Cardiac muscle cell (in vitro differentiated cells and primary cell): Measurements from ENCODE around the gene TSTD1. TPM values are rescaled to one million over a fixed set of nuclear protein-coding genes. Genes with fewer than 3 reads are reported as not detected.
"Not testable (repeated sequence)": the region's sequence is repeated elsewhere in the genome, so short reads cannot be mapped to it uniquely, and the experiment has no call there.

Experiments used
- DNase-seq, 2 donors: peaks; one replicate each; pipeline versions ENCODE4 v3.0.0 to v3.0.0-alpha.2; 2010 to 2017; ENCODE audit warnings: low read depth in 1 of 2, low spot score in 1 of 2
- H3K27ac ChIP-seq: fragments of 200-600 bp; sonication (generic); 2 replicates; pipeline ENCODE4 v1.5.1; 2016
- H3K27me3 ChIP-seq: fragments of 200-600 bp; sonication (generic); 2 replicates; pipeline ENCODE4 v1.6.0; 2016; ENCODE audit warnings: control low read depth
- H3K36me3 ChIP-seq: fragments of 200-600 bp; sonication (generic); 2 replicates; pipeline ENCODE4 v1.5.1; 2016; ENCODE audit warnings: control low read depth
- H3K4me1 ChIP-seq: fragments of 200-600 bp; sonication (generic); 2 replicates; pipeline ENCODE4 v1.8.1; 2017; ENCODE audit warnings: low read depth, mild to moderate bottlenecking, mixed run types
- H3K4me3 ChIP-seq: fragments of 200-600 bp; sonication (generic); 2 replicates; pipeline ENCODE4 v1.5.1; 2016; ENCODE audit warnings: mild to moderate bottlenecking
- H3K9me3 ChIP-seq: fragments of 200-600 bp; sonication (generic); 2 replicates; pipeline ENCODE4 v1.5.1; 2017; ENCODE audit warnings: low read depth, mild to moderate bottlenecking, control low read depth
- polyA plus RNA-seq: library from polyadenylated mRNA; unstranded; fragments of >200 nt; fragmentation: Nextera tagmentation; extraction: Ambion mirVana; gene quantifications from 2 replicates; pipeline ENCODE4 v1.2.1, GENCODE V29; 2016
- total RNA-seq: library from RNA; depleted of rRNA; stranded (reverse); fragments of >200 nt; gene quantifications from 2 replicates; pipeline ENCODE4 v1.2.3, GENCODE V29; 2016
- TF ChIP-seq, protein P1 (sequence below): IDR thresholded peaks from 2 replicates; pipeline ENCODE4 v1.5.1; 2012; ENCODE audit warnings: low read depth, mild to moderate bottlenecking, low read length

The TSTD1 gene
- total and polyA plus RNA-seq, 2 experiments from 2014 or later = 262 to 448 TPM

- Histone ChIP-seq H3K36me3 (no peaks in the 10 kb centered on the region), H3K27me3 (no peaks in the 10 kb centered on the region), H3K4me1 (peaks cover 24% of the 10 kb centered on the region), H3K4me3 (peak overlapping the region; percentile 51), H3K9me3 (no peaks in the 10 kb centered on the region), H3K27ac (no peak overlapping the region)
- TF ChIP-seq, protein P1, sequence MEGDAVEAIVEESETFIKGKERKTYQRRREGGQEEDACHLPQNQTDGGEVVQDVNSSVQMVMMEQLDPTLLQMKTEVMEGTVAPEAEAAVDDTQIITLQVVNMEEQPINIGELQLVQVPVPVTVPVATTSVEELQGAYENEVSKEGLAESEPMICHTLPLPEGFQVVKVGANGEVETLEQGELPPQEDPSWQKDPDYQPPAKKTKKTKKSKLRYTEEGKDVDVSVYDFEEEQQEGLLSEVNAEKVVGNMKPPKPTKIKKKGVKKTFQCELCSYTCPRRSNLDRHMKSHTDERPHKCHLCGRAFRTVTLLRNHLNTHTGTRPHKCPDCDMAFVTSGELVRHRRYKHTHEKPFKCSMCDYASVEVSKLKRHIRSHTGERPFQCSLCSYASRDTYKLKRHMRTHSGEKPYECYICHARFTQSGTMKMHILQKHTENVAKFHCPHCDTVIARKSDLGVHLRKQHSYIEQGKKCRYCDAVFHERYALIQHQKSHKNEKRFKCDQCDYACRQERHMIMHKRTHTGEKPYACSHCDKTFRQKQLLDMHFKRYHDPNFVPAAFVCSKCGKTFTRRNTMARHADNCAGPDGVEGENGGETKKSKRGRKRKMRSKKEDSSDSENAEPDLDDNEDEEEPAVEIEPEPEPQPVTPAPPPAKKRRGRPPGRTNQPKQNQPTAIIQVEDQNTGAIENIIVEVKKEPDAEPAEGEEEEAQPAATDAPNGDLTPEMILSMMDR = no peak
- no peak for DNase-seq
These were observed 20.2 kb downstream of the TSTD1 start for GRCh38 chr1:161018631-161018930.

DNA sequence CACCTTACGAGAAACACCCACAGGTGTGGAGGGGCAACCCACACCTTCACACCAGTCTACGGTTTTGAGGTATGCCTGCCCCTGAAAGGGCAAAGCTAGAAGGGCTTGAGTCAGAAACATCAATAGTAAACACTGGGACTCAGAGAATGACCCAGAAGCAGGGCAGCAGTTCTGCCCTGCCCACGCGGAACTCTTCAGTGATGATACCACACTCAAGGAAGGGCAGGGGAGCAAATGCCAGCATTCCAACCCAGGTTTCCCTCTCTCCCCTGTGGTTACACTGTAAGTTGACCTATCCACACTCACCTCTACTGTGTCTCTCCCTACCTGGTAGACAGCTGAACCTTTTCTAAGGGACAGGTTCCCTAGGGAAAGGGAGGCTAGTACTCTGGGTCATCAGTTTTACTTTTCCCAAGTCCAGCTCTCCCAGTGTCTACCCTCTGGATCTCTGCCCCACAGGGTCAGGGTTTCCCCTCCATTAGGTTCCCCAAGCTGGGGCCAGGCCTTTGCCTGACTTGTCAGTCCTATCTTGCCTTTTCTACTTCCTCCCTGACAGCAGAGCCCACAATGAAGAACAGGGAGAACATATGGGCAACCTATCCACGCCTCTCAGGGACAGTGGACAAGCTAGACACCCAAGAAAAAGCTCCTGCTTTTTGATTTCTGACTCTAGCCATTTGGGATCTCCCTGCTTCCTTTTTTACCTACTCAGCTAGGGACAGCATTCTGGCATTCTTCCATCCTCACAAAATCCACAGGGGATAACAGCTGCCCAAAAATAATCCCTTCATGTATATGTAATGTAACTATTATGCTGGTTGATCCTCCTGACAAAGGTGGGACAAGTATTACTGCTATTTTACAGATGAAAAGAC lies 20.8 kb downstream of the TSTD1 start:
- TF ChIP-seq, protein P1 = no peak
- Histone ChIP-seq H3K9me3 (no peaks in the 10 kb centered on the region), H3K36me3 (no peaks in the 10 kb centered on the region), H3K4me3 (peak overlapping the region; percentile 51), H3K4me1 (peaks cover 30% of the 10 kb centered on the region), H3K27ac (peak overlapping the region; percentile 18), H3K27me3 (no peaks in the 10 kb centered on the region)
- DNase-seq = no peak

GRCh38 chr1:161017181-161017580 lies 21.6 kb downstream of the TSTD1 start:
- H3K4me3 ChIP-seq = not testable (repeated sequence)
- peaks cover 36% of the 10 kb centered on the region for H3K4me1 ChIP-seq

GRCh38 chr1:161016683-161017082 lies 22.1 kb downstream of the TSTD1 start:
- not testable (repeated sequence) for H3K27me3 ChIP-seq, H3K4me3 ChIP-seq, H3K9me3 ChIP-seq, H3K36me3 ChIP-seq, H3K27ac ChIP-seq
- H3K4me1 ChIP-seq = peaks cover 41% of the 10 kb centered on the region
- peak in 1 of 2 donors; percentile 38 for DNase-seq

More at GRCh38 chr1:161017181-161017580, 21.6 kb downstream of the TSTD1 start:
- not testable (repeated sequence) for H3K9me3 ChIP-seq, H3K36me3 ChIP-seq, H3K27me3 ChIP-seq, DNase-seq
- peak overlapping the region; percentile 18 for H3K27ac ChIP-seq

DNA sequence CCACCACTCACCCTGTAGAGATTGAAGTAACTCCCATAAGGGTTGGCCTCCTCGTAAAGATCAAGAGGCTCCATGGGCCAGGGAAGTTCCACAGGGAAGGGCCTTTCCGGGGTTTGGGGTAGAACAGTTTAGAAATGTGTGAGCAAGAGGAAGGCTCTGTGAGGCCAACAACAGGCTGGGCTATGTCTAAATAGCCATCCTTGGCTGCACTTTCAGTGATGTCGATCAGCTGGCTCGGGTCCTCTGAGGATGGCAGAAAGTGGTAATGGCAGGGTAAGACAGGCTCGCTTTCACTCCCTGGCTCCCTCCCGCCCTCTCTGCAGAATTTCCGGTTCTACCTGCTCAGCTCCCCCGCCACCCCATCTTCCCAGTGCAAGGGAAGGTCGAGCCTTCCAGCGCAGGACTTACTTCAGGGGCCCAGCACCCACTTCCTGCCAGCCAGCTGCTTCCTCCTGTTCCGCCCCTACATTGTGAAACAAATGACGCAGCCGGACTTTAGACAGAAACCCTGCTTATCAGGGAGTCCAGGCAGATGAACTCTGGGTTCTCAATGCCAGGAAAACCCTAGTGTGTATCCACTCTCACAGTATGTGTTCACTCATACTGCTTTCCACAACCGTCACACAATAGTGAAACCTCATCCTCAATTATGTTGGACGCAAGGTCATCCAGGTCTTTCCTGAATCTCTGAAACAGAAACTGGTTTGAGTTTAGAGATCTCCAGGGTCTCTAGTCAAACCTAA lies 25.1 kb downstream of the TSTD1 start:
- Histone ChIP-seq H3K4me3 (no peak overlapping the region), H3K36me3 (no peaks in the 10 kb centered on the region), H3K27ac (peak overlapping the region; percentile 63), H3K27me3 (no peaks in the 10 kb centered on the region), H3K9me3 (no peaks in the 10 kb centered on the region), H3K4me1 (peaks cover 61% of the 10 kb centered on the region)
- TF ChIP-seq, protein P1 = no peak
- peak in 1 of 2 donors; percentile 98 for DNase-seq

DNA sequence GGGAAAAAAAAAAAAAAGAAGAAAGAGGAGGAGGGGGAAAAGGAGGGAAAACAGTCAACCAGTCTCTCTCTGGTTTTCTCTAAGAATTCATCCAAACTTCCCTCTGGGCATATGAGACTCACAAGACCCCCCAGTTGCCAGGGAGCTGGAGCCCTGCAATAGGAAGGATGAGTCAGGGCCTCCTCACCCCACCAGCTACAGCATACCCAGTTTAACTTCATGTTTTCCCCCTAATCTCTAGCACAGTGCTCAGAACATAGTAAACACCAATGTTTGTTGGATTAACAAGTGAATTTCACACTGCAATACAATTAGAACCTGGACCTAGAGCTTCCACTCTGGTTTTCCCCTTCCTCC lies 25.7 kb downstream of the TSTD1 start:
- Histone ChIP-seq H3K27ac (peak overlapping the region; percentile 63), H3K9me3 (no peaks in the 10 kb centered on the region), H3K4me1 (peaks cover 63% of the 10 kb centered on the region), H3K27me3 (no peaks in the 10 kb centered on the region), H3K36me3 (no peaks in the 10 kb centered on the region), H3K4me3 (no peak overlapping the region)
- peak in 1 of 2 donors; percentile 62 for DNase-seq
- TF ChIP-seq, protein P1 = no peak
